CD14-positive monocyte (primary cell): ENCODE results near the gene DENND1B. TPM values are rescaled to one million over a fixed set of nuclear protein-coding genes. Genes with fewer than 3 reads are reported as not detected.

Source experiments
- DNase-seq, 3 donors: peaks; one replicate each; pipeline ENCODE4 v3.0.0-alpha.2; 2011 to 2022
- H2AFZ ChIP-seq: 2 replicates; pipeline ENCODE4 v1.6.0; 2012; ENCODE audit warnings: mild to moderate bottlenecking, low read depth, low read length, inconsistent platforms; ENCODE audit not compliant: insufficient read depth, poor library complexity, severe bottlenecking
- H3K27ac ChIP-seq, 2 donors: 1 replicate in 1 of 2; 2 replicates in 1 of 2; pipeline ENCODE4 v1.5.1; 2012 to 2013; ENCODE audit warnings: low read length in 2 of 2, control low read depth in 1 of 2, inconsistent platforms in 1 of 2, low read depth in 1 of 2, mild to moderate bottlenecking in 1 of 2
- H3K27me3 ChIP-seq, 2 donors: one replicate each; pipeline versions ENCODE4 v1.6.0 to v1.6.1; 2011 to 2013; ENCODE audit warnings: low read length in 2 of 2; ENCODE audit not compliant: control insufficient read depth in 2 of 2, insufficient read depth in 2 of 2
- H3K36me3 ChIP-seq, 2 donors: replicated peaks in 1 of 2; 1 replicate in 1 of 2; 2 replicates in 1 of 2; pipeline versions ENCODE4 v1.5.1 to v1.6.1; 2012 to 2013; ENCODE audit warnings: low read length in 2 of 2, control low read depth in 1 of 2, inconsistent platforms in 1 of 2, mild to moderate bottlenecking in 1 of 2; ENCODE audit not compliant: insufficient read depth in 2 of 2, control insufficient read depth in 1 of 2
- H3K4me1 ChIP-seq, 2 donors: 1 replicate in 1 of 2; 2 replicates in 1 of 2; pipeline versions ENCODE4 v1.5.1 to v1.6.1; 2012 to 2013; ENCODE audit warnings: low read length in 2 of 2, control low read depth in 1 of 2, inconsistent platforms in 1 of 2, mild to moderate bottlenecking in 1 of 2, moderate library complexity in 1 of 2; ENCODE audit not compliant: insufficient read depth in 2 of 2, control insufficient read depth in 1 of 2
- H3K4me2 ChIP-seq: replicated peaks from 2 replicates; pipeline ENCODE3; 2012; ENCODE audit warnings: low read length, moderate library complexity, mild to moderate bottlenecking; ENCODE audit not compliant: poor library complexity, severe bottlenecking; ENCODE audit errors: extremely low read depth
- H3K4me3 ChIP-seq, 3 experiments: fragments of 200-600 bp in 1 of 3; sonication (generic) in 1 of 3; replicated peaks in 1 of 3; 1 replicate in 2 of 3; 2 replicates in 1 of 3; pipeline ENCODE4 v1.5.1; 2011 to 2013; ENCODE audit warnings: low read length in 3 of 3, mild to moderate bottlenecking in 3 of 3, control low read depth in 2 of 3, low read depth in 2 of 3, inconsistent platforms in 1 of 3, moderate library complexity in 1 of 3
- H3K79me2 ChIP-seq: 2 replicates; pipeline ENCODE4 v1.6.0; 2012; ENCODE audit warnings: mild to moderate bottlenecking, control low read depth, inconsistent platforms, low read length, moderate library complexity; ENCODE audit not compliant: insufficient read depth
- H3K9ac ChIP-seq: 2 replicates; pipeline ENCODE4 v1.6.0; 2017; ENCODE audit warnings: low read length, mild to moderate bottlenecking; ENCODE audit not compliant: insufficient read depth, poor library complexity, severe bottlenecking
- H3K9me3 ChIP-seq, 2 donors: replicated peaks in 1 of 2; 1 replicate in 1 of 2; 2 replicates in 1 of 2; pipeline versions ENCODE4 v1.5.1 to v1.6.1; 2012 to 2013; ENCODE audit warnings: low read length in 2 of 2, control low read depth in 1 of 2; ENCODE audit not compliant: control insufficient read depth in 1 of 2, insufficient read depth in 1 of 2
- H4K20me1 ChIP-seq: 2 replicates; pipeline ENCODE4 v1.6.0; 2012; ENCODE audit warnings: mild to moderate bottlenecking, low read length, control low read depth, moderate library complexity; ENCODE audit not compliant: insufficient read depth
- H3K27ac Mint-ChIP-seq, 7 donors: one replicate each; pipeline ENCODE4 v1.8.0; 2020; ENCODE audit warnings: mild to moderate bottlenecking in 7 of 7, mixed read lengths in 7 of 7, moderate library complexity in 6 of 7, inconsistent platforms in 2 of 7
- H3K27me3 Mint-ChIP-seq, 3 donors: one replicate each; pipeline ENCODE4 v1.8.0; 2021 to 2022; ENCODE audit warnings: low read depth in 3 of 3, mild to moderate bottlenecking in 3 of 3, mixed read lengths in 3 of 3, moderate library complexity in 3 of 3, inconsistent platforms in 1 of 3
- H3K36me3 Mint-ChIP-seq, 2 donors: one replicate each; pipeline ENCODE4 v1.8.0; 2020; ENCODE audit warnings: mixed read lengths in 2 of 2, inconsistent platforms in 1 of 2, mild to moderate bottlenecking in 1 of 2
- H3K4me1 Mint-ChIP-seq: one replicate; pipeline ENCODE4 v1.8.0; 2020; ENCODE audit warnings: mild to moderate bottlenecking, mixed read lengths
- H3K4me3 Mint-ChIP-seq, 2 donors: one replicate each; pipeline ENCODE4 v1.8.0; 2020; ENCODE audit warnings: mild to moderate bottlenecking in 2 of 2, mixed read lengths in 2 of 2, moderate library complexity in 1 of 2
- H3K9me3 Mint-ChIP-seq, 7 donors: one replicate each; pipeline ENCODE4 v1.8.0; 2020 to 2022; ENCODE audit warnings: mixed read lengths in 7 of 7, mild to moderate bottlenecking in 6 of 7, moderate library complexity in 6 of 7, inconsistent platforms in 2 of 7
- WGBS: methylation state at CpG from one replicate; pipeline ENCODE4 v1.1.5; 2013; ENCODE audit warnings: missing lambda C conversion rate; ENCODE audit not compliant: insufficient coverage; 5-methylcytosine and 5-hydroxymethylcytosine counted together
- intact Hi-C, 2 donors: fragments of 100-400 bp; cut with micrococcal nuclease; formaldehyde crosslinking; loops; one replicate each; pipeline versions ENCODE4 v1.15.0 to v1.15.1; 2023
- polyA plus RNA-seq, 3 donors: library from polyadenylated mRNA; depleted of rRNA in 1 of 3; unstranded in 2 of 3; stranded (reverse) in 1 of 3; fragments of 300-500 nt in 2 of 3; fragments of >200 nt in 1 of 3; fragmentation: Illumina TruSeq in 2 of 3; gene quantifications; 1 replicate in 2 of 3; 2 replicates in 1 of 3; pipeline ENCODE4 v1.2.3, GENCODE V29; 2012 to 2021
- small RNA-seq: library from RNA; depleted of rRNA; stranded (forward); fragments of <200 nt; gene quantifications from one replicate; pipeline ENCODE3, GENCODE V24; 2012; ENCODE audit warnings: low read depth; ENCODE audit not compliant: insufficient read length
- TF ChIP-seq, protein P1 (sequence below): fragments of 200-600 bp; IDR thresholded peaks from one replicate; pipeline ENCODE4 v1.8.0; 2022; ENCODE audit warnings: antibody characterized with exemption, mild to moderate bottlenecking

DENND1B gene
- polyA plus RNA-seq, 3 donors: 3.0 to 8.2 (median 5.7) TPM

DNA sequence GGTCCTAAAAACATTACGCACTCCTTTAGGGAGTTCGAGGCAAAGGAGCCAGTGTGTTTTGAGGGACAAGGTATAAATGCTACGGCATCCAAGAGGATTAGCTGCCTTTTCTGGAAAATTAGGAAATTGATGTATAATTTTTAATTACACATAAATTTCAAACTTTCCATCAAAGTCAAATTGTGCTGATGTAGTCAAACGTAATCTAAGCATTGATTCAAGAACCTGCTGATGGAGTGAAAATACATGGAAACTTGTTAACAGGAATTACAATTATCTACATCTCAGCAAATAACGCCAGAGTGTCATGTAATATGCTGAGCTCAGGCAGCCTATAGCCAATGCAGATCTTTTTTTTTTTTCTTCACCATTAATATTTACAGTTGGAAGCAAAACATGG, 312.7 kb downstream of the DENND1B start:
- no peak overlapping the region for H3K4me2 ChIP-seq
- Mint-ChIP-seq H3K4me1 (peaks cover 7% of the 10 kb centered on the region), H3K9me3 (no peaks in the 10 kb centered on the region), H3K27me3 (no peaks in the 10 kb centered on the region), H3K27ac (no peak overlapping the region), H3K4me3 (no peak overlapping the region), H3K36me3 (no peaks in the 10 kb centered on the region)
- H3K9me3 ChIP-seq: no peaks in the 10 kb centered on the region
- peaks cover 5 to 8% of the 10 kb centered on the region in 2 donors for H3K4me1 ChIP-seq
- intact Hi-C loops: no loop called here
- H4K20me1 ChIP-seq: no peaks in the 10 kb centered on the region
- H3K9ac ChIP-seq: no peak overlapping the region
- no CpG with 5 or more reads among the region's 5 CpGs for WGBS
- H2AFZ ChIP-seq: no peak overlapping the region
- H3K79me2 ChIP-seq: no peaks in the 10 kb centered on the region
- no peak overlapping the region for H3K4me3 ChIP-seq
- no peaks in the 10 kb centered on the region for H3K27me3 ChIP-seq
- H3K27ac ChIP-seq: no peak overlapping the region
- no peak for DNase-seq
- TF ChIP-seq, protein P1, sequence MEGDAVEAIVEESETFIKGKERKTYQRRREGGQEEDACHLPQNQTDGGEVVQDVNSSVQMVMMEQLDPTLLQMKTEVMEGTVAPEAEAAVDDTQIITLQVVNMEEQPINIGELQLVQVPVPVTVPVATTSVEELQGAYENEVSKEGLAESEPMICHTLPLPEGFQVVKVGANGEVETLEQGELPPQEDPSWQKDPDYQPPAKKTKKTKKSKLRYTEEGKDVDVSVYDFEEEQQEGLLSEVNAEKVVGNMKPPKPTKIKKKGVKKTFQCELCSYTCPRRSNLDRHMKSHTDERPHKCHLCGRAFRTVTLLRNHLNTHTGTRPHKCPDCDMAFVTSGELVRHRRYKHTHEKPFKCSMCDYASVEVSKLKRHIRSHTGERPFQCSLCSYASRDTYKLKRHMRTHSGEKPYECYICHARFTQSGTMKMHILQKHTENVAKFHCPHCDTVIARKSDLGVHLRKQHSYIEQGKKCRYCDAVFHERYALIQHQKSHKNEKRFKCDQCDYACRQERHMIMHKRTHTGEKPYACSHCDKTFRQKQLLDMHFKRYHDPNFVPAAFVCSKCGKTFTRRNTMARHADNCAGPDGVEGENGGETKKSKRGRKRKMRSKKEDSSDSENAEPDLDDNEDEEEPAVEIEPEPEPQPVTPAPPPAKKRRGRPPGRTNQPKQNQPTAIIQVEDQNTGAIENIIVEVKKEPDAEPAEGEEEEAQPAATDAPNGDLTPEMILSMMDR: no peak
- no peaks in the 10 kb centered on the region for H3K36me3 ChIP-seq

Small RNA genes lying within 50 kb of the gene (small RNA-seq; reads per million reads assigned to genes)
- gene RF00019: not detected

Other genes with a start within 250 kb of the DENND1B start
- gene C1orf53, start 127.2 kb upstream of the DENND1B start, polyA plus RNA-seq: 1 to 10 TPM; 1.5 to 8.3 (median 5.6) TPM
- gene LHX9, start 141.9 kb upstream of the DENND1B start, polyA plus RNA-seq: not detected